ENCODE results near the gene CXXC5. TPM values are rescaled to one million over a fixed set of nuclear protein-coding genes. Genes with fewer than 3 reads are reported as not detected.

The CXXC5 gene
- total and polyA plus RNA-seq, 2 of the 4 experiments (the other 2 are of a cell fraction): 24.9 to 35.7 TPM

DNA sequence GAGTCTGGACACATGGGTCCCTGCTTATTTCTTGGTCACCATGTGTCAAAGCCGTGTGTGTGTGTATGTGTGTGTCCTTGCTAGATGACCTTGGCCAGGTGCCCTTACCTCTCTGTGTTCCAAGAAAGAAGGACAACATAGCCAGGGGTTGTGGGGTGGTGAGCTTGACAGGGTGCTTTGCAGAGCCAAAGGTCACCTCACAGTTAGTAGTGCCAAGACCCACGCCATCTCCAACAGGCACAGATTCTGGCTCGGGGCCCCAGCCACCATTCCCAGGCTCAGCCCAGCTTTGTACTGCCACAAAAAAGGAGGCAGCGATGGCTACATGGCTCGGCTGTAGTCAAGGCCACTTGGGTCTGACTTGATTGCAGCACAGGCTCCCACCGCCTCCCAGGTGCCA lies 39.5 kb downstream of the CXXC5 start:
- no peak overlapping the region for H3K18ac ChIP-seq (ENCODE audit: low read depth, low read length)
- peaks cover 19% of the 10 kb centered on the region for H3K4me1 ChIP-seq (ENCODE audit: control insufficient read depth, insufficient read depth, low read length)
- no peak overlapping the region for H2BK5ac ChIP-seq (ENCODE audit: low read depth, low read length, poor library complexity, severe bottlenecking)
- no peak overlapping the region for H3K9ac ChIP-seq (ENCODE audit: low read depth, low read length)
- H3K56ac ChIP-seq (ENCODE audit: extremely low read depth, insufficient read depth, low read length): no peak overlapping the region
- in situ Hi-C loops (cut with MboI; ENCODE audit: low sequenced_read_pairs) (no loop called here), intact Hi-C loops (cut with micrococcal nuclease) (no loop called here), dilution Hi-C loops (cut with HindIII; ENCODE audit: low sequenced_read_pairs, unreplicated experiment) (no loop called here)
- ATAC-seq (ENCODE audit: low read depth) (no peak), DNase-seq (no peak)
- H2BK15ac ChIP-seq (ENCODE audit: low read depth, low read length): no peak overlapping the region
- ChIA-PET CTCF (no interaction called here), POLR2A (ENCODE audit: unreplicated experiment) (no interaction called here)
- H4K5ac ChIP-seq (ENCODE audit: low read depth, low read length): no peak overlapping the region
- H2BK120ac ChIP-seq (ENCODE audit: low read depth, low read length): no peak overlapping the region
- H3K9me3 ChIP-seq (ENCODE audit: control insufficient read depth, insufficient read depth, low read length): no peaks in the 10 kb centered on the region
- no peak overlapping the region for H4K8ac ChIP-seq (ENCODE audit: low read depth in 2 of 2, low read length in 2 of 2)
- H3K23ac ChIP-seq (ENCODE audit: low read depth, low read length): no peak overlapping the region
- no peak overlapping the region for H3K14ac ChIP-seq (replicated peaks; ENCODE audit: low read depth, low read length)
- TF ChIP-seq CEBPB (IDR thresholded peaks at IDR 0.05; ENCODE audit: low read depth, low read length) (no peak), CTCF (conservative IDR thresholded peaks at IDR 0.05; ENCODE audit: low read depth, low read length) (no peak), MXI1 (IDR thresholded peaks at IDR 0.05; ENCODE audit: borderline replicate concordance, low read depth, low read length) (no peak), MAZ (IDR thresholded peaks at IDR 0.05; ENCODE audit: borderline replicate concordance, low read depth, low read length) (no peak), POLR2A (IDR thresholded peaks at IDR 0.05; ENCODE audit: low read depth, low read length) (no peak), SMC3 (IDR thresholded peaks at IDR 0.05; ENCODE audit: low read depth, low read length) (no peak), CHD1 (IDR thresholded peaks at IDR 0.05; ENCODE audit: low read depth, low read length) (no peak), USF2 (IDR thresholded peaks at IDR 0.05; ENCODE audit: low read depth, low read length) (no peak), RFX5 (IDR thresholded peaks at IDR 0.05; ENCODE audit: low read depth, low read length) (no peak), FOS (IDR thresholded peaks at IDR 0.05; ENCODE audit: low read depth, low read length) (no peak), NFE2L2 (IDR thresholded peaks at IDR 0.05; ENCODE audit: low read depth, low read length) (no peak), MAFK (IDR thresholded peaks at IDR 0.05; ENCODE audit: low read depth, low read length) (no peak), RCOR1 (IDR thresholded peaks at IDR 0.05; ENCODE audit: insufficient replicate concordance, low read length) (no peak), BHLHE40 (IDR thresholded peaks at IDR 0.05; ENCODE audit: low read depth, low read length) (no peak), RAD21 (IDR thresholded peaks at IDR 0.05; ENCODE audit: low read length) (no peak)
- TF ChIP-seq, protein P1, sequence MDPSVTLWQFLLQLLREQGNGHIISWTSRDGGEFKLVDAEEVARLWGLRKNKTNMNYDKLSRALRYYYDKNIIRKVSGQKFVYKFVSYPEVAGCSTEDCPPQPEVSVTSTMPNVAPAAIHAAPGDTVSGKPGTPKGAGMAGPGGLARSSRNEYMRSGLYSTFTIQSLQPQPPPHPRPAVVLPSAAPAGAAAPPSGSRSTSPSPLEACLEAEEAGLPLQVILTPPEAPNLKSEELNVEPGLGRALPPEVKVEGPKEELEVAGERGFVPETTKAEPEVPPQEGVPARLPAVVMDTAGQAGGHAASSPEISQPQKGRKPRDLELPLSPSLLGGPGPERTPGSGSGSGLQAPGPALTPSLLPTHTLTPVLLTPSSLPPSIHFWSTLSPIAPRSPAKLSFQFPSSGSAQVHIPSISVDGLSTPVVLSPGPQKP (IDR thresholded peaks at IDR 0.05; ENCODE audit: borderline replicate concordance, low read depth, low read length): no peak
- BruUV-seq (replicated peaks): no TSS peak
- no peak overlapping the region for H2AK5ac ChIP-seq (ENCODE audit: low read depth, low read length)
- H4K20me1 ChIP-seq (ENCODE audit: insufficient read depth, low read length): no peaks in the 10 kb centered on the region
- no CpG with 5 or more reads among the region's 6 CpGs for WGBS, 2 experiments (ENCODE audit: extremely low coverage in 2 of 2, insufficient read length in 1 of 2)
- no peak overlapping the region for H3K4me3 ChIP-seq (ENCODE audit: insufficient read depth, low read depth, low read length)
- H2BK20ac ChIP-seq (ENCODE audit: low read depth, low read length): no peak overlapping the region
- H3K9me1 ChIP-seq (ENCODE audit: insufficient read depth, low read length): no peaks in the 10 kb centered on the region
- H3K4me2 ChIP-seq (ENCODE audit: low read depth, low read length): no peak overlapping the region
- peaks cover 4 to 5% of the 10 kb centered on the region in 2 experiments; a peak in 1 of 4 replicates for H3K79me1 ChIP-seq (ENCODE audit: low read depth in 1 of 2, low read length in 2 of 2)
- no peak overlapping the region for H3K27ac ChIP-seq (ENCODE audit: insufficient read depth, low read length)
- H2AK9ac ChIP-seq (replicated peaks; ENCODE audit: low read depth, low read length, poor library complexity): no peak overlapping the region
- H2AFZ ChIP-seq (replicated peaks; ENCODE audit: low read length, poor library complexity): no peak overlapping the region
- no peak overlapping the region for H4K91ac ChIP-seq (ENCODE audit: insufficient read depth, low read depth, low read length)
- peaks cover 19% of the 10 kb centered on the region for H3K36me3 ChIP-seq (ENCODE audit: control insufficient read depth, insufficient read depth, low read length)
- no peaks in the 10 kb centered on the region for H3K27me3 ChIP-seq (ENCODE audit: control insufficient read depth, insufficient read depth, low read length)
- no peak overlapping the region for H3K4ac ChIP-seq (ENCODE audit: low read depth, low read length)

Measured in IMR-90 (cell line).